ENCODE results near the gene KIRREL2.
A peak's percentile ranks its signal among the peaks of the same experiment; 100 is the strongest.
"Not testable (repeated sequence)": the region's sequence is repeated elsewhere in the genome, so short reads cannot be mapped to it uniquely, and the experiment has no call there.

The KIRREL2 gene

GRCh38 chr19:35856546-35857149, at the start of gene KIRREL2:
Gene KIRREL2 (plus strand): TSS chr19:35856911. CDS start chr19:35857120, 209 bp downstream.
- no peak for DNase-seq

- no peak for DNase-seq
Observed at GRCh38 chr19:35807633-35808032, 49.1 kb upstream of the KIRREL2 start.

GRCh38 chr19:35811317-35812219, 45.1 kb upstream of the KIRREL2 start:
- no peak for DNase-seq

GRCh38 chr19:35812220-35813042, 44.3 kb upstream of the KIRREL2 start, which contains the start of gene PRODH2:
Gene PRODH2 (minus strand): TSS chr19:35812845. CDS start chr19:35812805, 40 bp downstream.
- DNase-seq, result no peak

- DNase-seq, result no peak
Observed at GRCh38 chr19:35813043-35813890, 43.4 kb upstream of the KIRREL2 start.

- DNase-seq, result no peak
Observed at GRCh38 chr19:35816262-35816661, 40.4 kb upstream of the KIRREL2 start.

GRCh38 chr19:35816846-35817245, 39.9 kb upstream of the KIRREL2 start:
- no peak for DNase-seq

GRCh38 chr19:35818445-35818844, 38.3 kb upstream of the KIRREL2 start:
- no peak for DNase-seq

GRCh38 chr19:35822579-35822978, 34.1 kb upstream of the KIRREL2 start:
- no peak for DNase-seq

GRCh38 chr19:35824150-35824549, 32.6 kb upstream of the KIRREL2 start:
- DNase-seq, result no peak

- peak; percentile 64 for DNase-seq
Observed at GRCh38 chr19:35828692-35829301, 27.9 kb upstream of the KIRREL2 start.

- no peak for DNase-seq
Observed at GRCh38 chr19:35830986-35831385, 25.7 kb upstream of the KIRREL2 start.

GRCh38 chr19:35832054-35832453, 24.7 kb upstream of the KIRREL2 start:
- no peak for DNase-seq

- no peak for DNase-seq
Observed at GRCh38 chr19:35833972-35834371, 22.7 kb upstream of the KIRREL2 start.

GRCh38 chr19:35836096-35836495, 20.6 kb upstream of the KIRREL2 start:
- DNase-seq, result not testable (repeated sequence)

- no peak for DNase-seq
Observed at GRCh38 chr19:35841961-35842595, 14.6 kb upstream of the KIRREL2 start.

GRCh38 chr19:35842666-35843272, 13.9 kb upstream of the KIRREL2 start:
- no peak for DNase-seq

- peak; percentile 67 for DNase-seq
Observed at GRCh38 chr19:35843676-35844481, 12.8 kb upstream of the KIRREL2 start.

GRCh38 chr19:35844482-35845214, 12.1 kb upstream of the KIRREL2 start:
- no peak for DNase-seq
